GM23248 (cell line): ENCODE data around the gene DESI1.

Experiments used
- EZH2 ChIP-seq: fragments of 200-600 bp; sonication (generic); IDR thresholded peaks from 2 replicates; pipeline ENCODE4 v1.6.1; 2018; ENCODE audit warnings: antibody characterized with exemption, mild to moderate bottlenecking; ENCODE audit not compliant: insufficient read depth, poor library complexity, severe bottlenecking
- EZH2phosphoT487 ChIP-seq: fragments of 200-600 bp; sonication (generic); IDR thresholded peaks from 2 replicates; pipeline ENCODE4 v1.6.1; 2018; ENCODE audit warnings: antibody characterized with exemption, moderate library complexity, mild to moderate bottlenecking, low read depth; ENCODE audit not compliant: insufficient read depth

- no peak for TF ChIP-seq EZH2phosphoT487
- TF ChIP-seq EZH2, result no peak
These were observed 17.3 kb upstream of the DESI1 start for GRCh38 chr22:41638124-41638523.
